ENCODE measurements around the gene ESYT2. TPM values are rescaled to one million over a fixed set of nuclear protein-coding genes. Genes with fewer than 3 reads are reported as not detected.
A peak's percentile ranks its signal among the peaks of the same experiment; 100 is the strongest.

ESYT2 gene
- total and polyA plus RNA-seq, 9 of the 15 experiments (the other 6 are each of a cell fraction or from before 2014, with no cell fraction given): 5.8 to 86.9 (median 64.7) TPM

DNA sequence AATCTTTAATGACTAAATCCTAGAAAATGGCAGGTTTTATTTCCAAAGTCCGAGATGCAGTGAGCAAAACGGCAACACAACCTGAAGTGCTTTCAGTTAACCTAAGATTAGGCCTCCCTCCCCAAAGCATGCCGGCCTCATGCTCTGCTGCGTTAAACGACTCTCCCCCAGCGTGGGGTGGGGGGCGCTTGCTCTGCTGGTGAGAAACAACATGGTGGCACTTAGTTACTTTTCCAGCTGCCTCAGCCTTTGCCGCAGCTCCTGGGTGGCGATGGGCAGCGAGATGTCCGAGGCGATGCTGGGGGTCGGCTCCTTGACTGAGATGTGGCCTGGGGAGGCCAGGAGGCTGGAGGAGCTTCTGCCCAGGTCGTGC lies 88.0 kb downstream of the ESYT2 start (continued):
- TF ChIP-seq POLR3A (IDR thresholded peaks at IDR 0.05; ENCODE audit: borderline replicate concordance, extremely low read depth, insufficient read depth, insufficient read length) (no peak), YY1 (IDR thresholded peaks at IDR 0.05; ENCODE audit: borderline replicate concordance in 1 of 3, control insufficient read depth in 1 of 3, extremely low read depth in 1 of 3, insufficient read depth in 3 of 3, insufficient read length in 1 of 3, insufficient replicate concordance in 2 of 3, low read depth in 1 of 3, low read length in 2 of 3) (peak in 1 of 3 experiments; percentile 30), SNAPC5 (CRISPR knock-in tag; IDR thresholded peaks at IDR 0.05) (no peak), ZNF75A (CRISPR knock-in tag; IDR thresholded peaks at IDR 0.05) (no peak), CHD4 (IDR thresholded peaks at IDR 0.05; ENCODE audit: insufficient read depth, insufficient replicate concordance, low read depth, low read length, poor library complexity, severe bottlenecking) (no peak), KLF13 (tag; IDR thresholded peaks at IDR 0.05; ENCODE audit: borderline replicate concordance, low read depth) (no peak), ARID1B (IDR thresholded peaks at IDR 0.05) (no peak), KLF16 (IDR thresholded peaks at IDR 0.05) (no peak), RBFOX2 (IDR thresholded peaks at IDR 0.05; ENCODE audit: low read depth, low read length) (0 out of 2 replicates have a peak, but pooled peaks have one; percentile 36), ESRRB (CRISPR knock-in tag; IDR thresholded peaks at IDR 0.05; ENCODE audit: borderline replicate concordance) (no peak), ZNF124 (CRISPR knock-in tag; IDR thresholded peaks at IDR 0.05) (no peak), EHMT2 (IDR thresholded peaks at IDR 0.05) (peak; percentile 4; the same call in 1 of the 2 replicates), TAF9B (IDR thresholded peaks at IDR 0.05; ENCODE audit: partially characterized antibody) (no peak), ZFX (CRISPR knock-in tag; IDR thresholded peaks at IDR 0.05) (peak; percentile 40; the same call in 1 of the 2 replicates), ZNF165 (CRISPR knock-in tag; IDR thresholded peaks at IDR 0.05; ENCODE audit: borderline replicate concordance) (no peak), HSF4 (CRISPR knock-in tag; IDR thresholded peaks at IDR 0.05; ENCODE audit: borderline replicate concordance) (no peak), SNRNP70 (optimal IDR thresholded peaks at IDR 0.05; ENCODE audit: low read depth, low read length) (no peak), BHLHE40 (IDR thresholded peaks at IDR 0.05; ENCODE audit: low read length) (no peak), SAP30 (IDR thresholded peaks at IDR 0.05; ENCODE audit: borderline replicate concordance, insufficient read depth, low read depth, low read length, poor library complexity, severe bottlenecking) (no peak), FOXA3 (CRISPR knock-in tag; conservative IDR thresholded peaks at IDR 0.05 in 1 of 2, IDR thresholded peaks at IDR 0.05 in 1 of 2) (no peak), ZNF184 (CRISPR knock-in tag; IDR thresholded peaks at IDR 0.05) (no peak), ZZZ3 (IDR thresholded peaks at IDR 0.05) (no peak), SUPT5H (IDR thresholded peaks at IDR 0.05) (no peak), ZNF583 (CRISPR knock-in tag; IDR thresholded peaks at IDR 0.05) (no peak), MYNN (IDR thresholded peaks at IDR 0.05) (no peak), MYNN (CRISPR knock-in tag; IDR thresholded peaks at IDR 0.05) (no peak)
- TF ChIP-seq, protein P1, sequence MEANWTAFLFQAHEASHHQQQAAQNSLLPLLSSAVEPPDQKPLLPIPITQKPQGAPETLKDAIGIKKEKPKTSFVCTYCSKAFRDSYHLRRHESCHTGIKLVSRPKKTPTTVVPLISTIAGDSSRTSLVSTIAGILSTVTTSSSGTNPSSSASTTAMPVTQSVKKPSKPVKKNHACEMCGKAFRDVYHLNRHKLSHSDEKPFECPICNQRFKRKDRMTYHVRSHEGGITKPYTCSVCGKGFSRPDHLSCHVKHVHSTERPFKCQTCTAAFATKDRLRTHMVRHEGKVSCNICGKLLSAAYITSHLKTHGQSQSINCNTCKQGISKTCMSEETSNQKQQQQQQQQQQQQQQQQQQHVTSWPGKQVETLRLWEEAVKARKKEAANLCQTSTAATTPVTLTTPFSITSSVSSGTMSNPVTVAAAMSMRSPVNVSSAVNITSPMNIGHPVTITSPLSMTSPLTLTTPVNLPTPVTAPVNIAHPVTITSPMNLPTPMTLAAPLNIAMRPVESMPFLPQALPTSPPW (CRISPR knock-in tag; IDR thresholded peaks at IDR 0.05): 0 out of 2 replicates have a peak, but pooled peaks have one; percentile 20

All from K562 (cell line).